Mesothelial cell of epicardium (in vitro differentiated cells): Measurements from ENCODE around the gene SEMA5B. TPM values are rescaled to one million over a fixed set of nuclear protein-coding genes. Genes with fewer than 3 reads are reported as not detected.

Experiments used
- DNase-seq, 2 experiments: peaks; one replicate each; pipeline ENCODE4 v3.0.0; 2021; ENCODE audit warnings: low spot score in 2 of 2; ENCODE audit not compliant: unreplicated experiment in 2 of 2
- H3K27ac Mint-ChIP-seq: 2 replicates; pipeline ENCODE4 v1.8.0; 2021; ENCODE audit warnings: mixed read lengths
- H3K27me3 Mint-ChIP-seq: 2 replicates; pipeline ENCODE4 v1.8.0; 2021; ENCODE audit warnings: low read depth, mixed read lengths
- H3K36me3 Mint-ChIP-seq: 2 replicates; pipeline ENCODE4 v1.8.0; 2021; ENCODE audit warnings: mixed read lengths
- H3K4me1 Mint-ChIP-seq: 2 replicates; pipeline ENCODE4 v1.8.0; 2021; ENCODE audit warnings: mixed read lengths
- H3K4me3 Mint-ChIP-seq: 2 replicates; pipeline ENCODE4 v1.8.0; 2021; ENCODE audit warnings: mild to moderate bottlenecking, moderate library complexity, mixed read lengths
- H3K9me3 Mint-ChIP-seq: 2 replicates; pipeline ENCODE4 v1.8.0; 2021; ENCODE audit warnings: mixed read lengths
- CTCF ChIP-seq: fragments of 200-600 bp; sonication (generic); IDR thresholded peaks from one replicate; pipeline ENCODE4 v1.5.0; 2021; ENCODE audit warnings: antibody characterized with exemption; ENCODE audit not compliant: unreplicated experiment
- total RNA-seq: library from RNA; stranded (reverse); gene quantifications from 3 replicates; pipeline ENCODE4 v1.2.1, GENCODE V29; 2021

SEMA5B gene
- total RNA-seq, 1 donor from 2014 or later = 0.27 TPM

GRCh38 chr3:122928396-122929187 is 99.0 kb downstream of the SEMA5B start:
- H3K27me3 Mint-ChIP-seq = peaks cover 21% of the 10 kb centered on the region
- no peaks in the 10 kb centered on the region for H3K36me3 Mint-ChIP-seq
- no peak overlapping the region for H3K27ac Mint-ChIP-seq
- no peak for DNase-seq
- no peaks in the 10 kb centered on the region for H3K9me3 Mint-ChIP-seq
- no peaks in the 10 kb centered on the region for H3K4me1 Mint-ChIP-seq
- TF ChIP-seq CTCF = no peak
- H3K4me3 Mint-ChIP-seq = no peak overlapping the region

DNA sequence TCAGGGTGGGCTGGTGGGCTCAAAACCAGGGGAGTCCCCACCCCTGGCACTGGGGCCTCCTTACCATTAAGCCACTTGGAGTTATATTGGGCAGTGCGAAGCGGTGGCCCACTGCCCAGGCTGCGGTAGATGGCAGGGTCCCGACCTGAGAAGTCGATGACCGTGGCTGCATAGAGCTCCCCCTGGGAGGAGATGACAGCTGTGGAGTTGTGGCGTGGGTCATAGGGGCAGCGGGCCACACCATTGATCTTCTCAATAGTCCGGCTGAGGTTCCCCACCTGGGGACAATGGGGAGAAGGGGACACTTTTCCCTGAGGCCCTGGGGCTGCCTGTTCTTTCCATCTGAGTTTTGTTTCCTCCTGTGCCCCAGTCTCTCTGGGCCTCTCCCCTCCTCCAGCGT is 99.8 kb downstream of the SEMA5B start:
- H3K36me3 Mint-ChIP-seq = no peaks in the 10 kb centered on the region
- no peak for DNase-seq

DNA sequence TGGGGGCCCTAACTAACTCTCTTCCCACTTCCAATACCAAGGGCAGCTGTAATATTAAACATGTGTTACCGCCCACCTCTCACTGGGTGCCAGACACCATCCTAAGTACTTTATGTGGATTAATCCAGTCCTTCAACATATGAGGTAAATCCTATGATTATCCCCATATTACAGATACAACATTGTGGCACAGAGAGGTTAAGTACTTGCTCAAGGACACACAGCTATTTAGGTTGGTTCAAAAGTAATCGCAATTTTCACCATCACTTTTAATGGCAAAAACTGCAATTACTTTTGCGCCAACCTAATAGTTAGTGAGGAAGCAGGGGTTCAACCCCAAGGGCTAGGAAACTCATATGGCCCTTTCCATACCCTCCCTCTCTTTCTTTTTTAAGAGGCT is 100.8 kb downstream of the SEMA5B start:
- H3K27ac Mint-ChIP-seq = no peak overlapping the region
- H3K4me3 Mint-ChIP-seq = no peak overlapping the region

More for the DNA sequence above, 99.8 kb downstream of the SEMA5B start:
- peaks cover 15% of the 10 kb centered on the region for H3K27me3 Mint-ChIP-seq
- no peaks in the 10 kb centered on the region for H3K9me3 Mint-ChIP-seq
- no peak overlapping the region for H3K4me3 Mint-ChIP-seq
- no peak for TF ChIP-seq CTCF
- no peaks in the 10 kb centered on the region for H3K4me1 Mint-ChIP-seq
- H3K27ac Mint-ChIP-seq = no peak overlapping the region

GRCh38 chr3:122926322-122926721 is 101.2 kb downstream of the SEMA5B start:
- Mint-ChIP-seq H3K27ac (no peak overlapping the region), H3K4me1 (no peaks in the 10 kb centered on the region), H3K27me3 (peaks cover 15% of the 10 kb centered on the region), H3K9me3 (no peaks in the 10 kb centered on the region), H3K36me3 (no peaks in the 10 kb centered on the region), H3K4me3 (no peak overlapping the region)
- DNase-seq = no peak
- no peak for TF ChIP-seq CTCF

More for the DNA sequence above, 100.8 kb downstream of the SEMA5B start:
- no peaks in the 10 kb centered on the region for H3K4me1 Mint-ChIP-seq
- no peaks in the 10 kb centered on the region for H3K9me3 Mint-ChIP-seq
- no peak for DNase-seq
- peaks cover 15% of the 10 kb centered on the region for H3K27me3 Mint-ChIP-seq
- no peak for TF ChIP-seq CTCF
- no peaks in the 10 kb centered on the region for H3K36me3 Mint-ChIP-seq

DNA sequence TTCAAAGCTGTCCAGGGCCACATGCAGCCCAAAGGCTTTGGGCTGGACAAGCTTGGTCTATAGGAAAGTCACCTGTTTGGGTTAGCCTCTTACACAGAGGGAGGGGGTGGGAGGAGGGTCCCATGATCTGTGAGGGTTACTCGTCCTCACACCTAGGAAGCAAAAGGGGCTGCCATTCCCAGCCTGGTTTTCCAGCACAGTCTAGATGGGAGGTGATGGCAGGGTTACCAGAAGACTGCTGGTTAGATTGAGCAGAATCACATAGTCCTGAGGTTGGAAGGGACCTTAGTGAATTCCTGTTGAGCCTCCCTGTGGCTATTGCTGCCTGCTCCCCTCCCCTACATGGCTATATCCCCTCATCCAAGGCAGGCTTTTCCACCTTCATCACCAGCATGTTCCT is 101.8 kb downstream of the SEMA5B start:
- Mint-ChIP-seq H3K4me3 (no peak overlapping the region), H3K9me3 (no peaks in the 10 kb centered on the region), H3K27me3 (peaks cover 12% of the 10 kb centered on the region), H3K27ac (no peak overlapping the region), H3K36me3 (no peaks in the 10 kb centered on the region), H3K4me1 (no peaks in the 10 kb centered on the region)
- no peak for DNase-seq
- no peak for TF ChIP-seq CTCF

DNA sequence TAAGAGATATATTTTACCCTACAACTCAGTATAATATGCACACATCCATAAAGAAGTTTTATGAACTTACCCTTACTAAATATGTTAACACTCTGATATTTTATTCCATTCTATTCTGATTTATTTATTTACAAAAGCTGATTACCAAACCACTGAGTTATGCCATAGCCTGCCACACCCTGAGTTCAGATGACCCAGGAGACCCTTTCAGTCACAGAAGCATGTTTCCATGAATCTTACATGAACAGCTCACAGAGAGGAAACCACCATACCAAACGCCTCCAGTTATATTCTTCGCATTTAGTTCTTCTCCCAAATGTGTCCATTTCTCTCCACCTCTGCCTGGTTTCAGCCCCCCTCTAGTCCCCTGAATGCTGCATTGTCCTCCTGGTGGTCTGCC is 103.5 kb downstream of the SEMA5B start:
- peaks cover 14% of the 10 kb centered on the region for H3K27me3 Mint-ChIP-seq
- TF ChIP-seq CTCF = no peak
- H3K36me3 Mint-ChIP-seq = no peaks in the 10 kb centered on the region
- H3K4me1 Mint-ChIP-seq = no peaks in the 10 kb centered on the region
- H3K27ac Mint-ChIP-seq = no peak overlapping the region
- no peak for DNase-seq
- no peaks in the 10 kb centered on the region for H3K9me3 Mint-ChIP-seq
- H3K4me3 Mint-ChIP-seq = no peak overlapping the region
